SK-N-SH treated with all-trans-retinoic acid at 6 μM for 48 hours (cell line): ENCODE measurements around the gene LRRC28.

Experiments
- ATAC-seq: fragments of 200-7000 bp; cut with Tn5 transposase; 3 replicates; pipeline ENCODE4 v1.9.1; 2020; ENCODE audit warnings: mild to moderate bottlenecking, moderate library complexity
- ARNTL ChIP-seq: fragments of 450-650 bp; formaldehyde crosslinking; IDR thresholded peaks from 2 replicates; pipeline ENCODE4 v1.5.0; 2020; ENCODE audit warnings: low read depth, mild to moderate bottlenecking, moderate library complexity, borderline replicate concordance
- BACH2 ChIP-seq: fragments of 250-450 bp; sonication (Bioruptor Pico); IDR thresholded peaks from 2 replicates; pipeline ENCODE4 v1.9.0; 2021; ENCODE audit warnings: mild to moderate bottlenecking, borderline replicate concordance
- ESRRG ChIP-seq: fragments of 250-450 bp; sonication (Bioruptor Pico); IDR thresholded peaks from 2 replicates; pipeline ENCODE4 v1.6.1; 2021; ENCODE audit warnings: mild to moderate bottlenecking
- GLIS3 ChIP-seq: fragments of 250-450 bp; sonication (Bioruptor Pico); IDR thresholded peaks from 2 replicates; pipeline ENCODE4 v1.5.0; 2020; ENCODE audit warnings: mild to moderate bottlenecking, moderate library complexity
- ISL1 ChIP-seq: fragments of 250-450 bp; sonication (Bioruptor Pico); IDR thresholded peaks from 2 replicates; pipeline ENCODE4 v2.1.2; 2022; ENCODE audit warnings: mild to moderate bottlenecking, moderate library complexity
- OSR1 ChIP-seq: fragments of 250-450 bp; sonication (Bioruptor Pico); IDR thresholded peaks from 2 replicates; pipeline ENCODE4 v1.8.0; 2022; ENCODE audit warnings: moderate library complexity, mild to moderate bottlenecking, inconsistent platforms
- PPARA ChIP-seq: fragments of 250-450 bp; sonication (Bioruptor Pico); IDR thresholded peaks from 2 replicates; pipeline ENCODE4 v1.5.0; 2020; ENCODE audit warnings: mild to moderate bottlenecking, borderline replicate concordance
- RARB ChIP-seq: fragments of 250-450 bp; sonication (Bioruptor Pico); IDR thresholded peaks from 2 replicates; pipeline ENCODE4 v1.8.0; 2021; ENCODE audit warnings: mild to moderate bottlenecking, moderate library complexity
- SNAI2 ChIP-seq: fragments of 250-450 bp; sonication (Bioruptor Pico); IDR thresholded peaks from 2 replicates; pipeline ENCODE4 v1.5.0; 2020; ENCODE audit warnings: mild to moderate bottlenecking, moderate library complexity
- TCF4 ChIP-seq: fragments of 250-450 bp; sonication (Bioruptor Pico); IDR thresholded peaks from 2 replicates; pipeline ENCODE4 v1.8.0; 2021; ENCODE audit warnings: mild to moderate bottlenecking, moderate library complexity, borderline replicate concordance
- TOX ChIP-seq: fragments of 250-450 bp; sonication (Bioruptor Pico); IDR thresholded peaks from 2 replicates; pipeline ENCODE4 v1.8.0; 2021; ENCODE audit warnings: mild to moderate bottlenecking, moderate library complexity, borderline replicate concordance
- TSHZ2 ChIP-seq: fragments of 250-450 bp; sonication (Bioruptor Pico); IDR thresholded peaks from 2 replicates; pipeline ENCODE4 v1.5.0; 2020; ENCODE audit warnings: mild to moderate bottlenecking, moderate library complexity
- ZC3H10 ChIP-seq: fragments of 250-450 bp; sonication (Bioruptor Pico); IDR thresholded peaks from 2 replicates; pipeline ENCODE4 v1.5.1; 2021; ENCODE audit warnings: mild to moderate bottlenecking, moderate library complexity
- ZFP3 ChIP-seq: fragments of 250-450 bp; sonication (Bioruptor Pico); IDR thresholded peaks from 2 replicates; pipeline ENCODE4 v1.5.0; 2020; ENCODE audit warnings: mild to moderate bottlenecking, moderate library complexity
- ZFP30 ChIP-seq: fragments of 450-650 bp; formaldehyde crosslinking; IDR thresholded peaks from 2 replicates; pipeline ENCODE4 v1.5.0; 2022; ENCODE audit warnings: mild to moderate bottlenecking, moderate library complexity
- ZNF565 ChIP-seq: fragments of 450-650 bp; formaldehyde crosslinking; conservative IDR thresholded peaks from 2 replicates; pipeline ENCODE4 v1.5.0; 2020; ENCODE audit warnings: low read depth, mild to moderate bottlenecking, moderate library complexity
- ZNF70 ChIP-seq: fragments of 450-650 bp; formaldehyde crosslinking; IDR thresholded peaks from 2 replicates; pipeline ENCODE4 v1.5.0; 2020; ENCODE audit warnings: mild to moderate bottlenecking, moderate library complexity
- ZNF8 ChIP-seq: fragments of 450-650 bp; formaldehyde crosslinking; IDR thresholded peaks from 2 replicates; pipeline ENCODE4 v1.5.0; 2020; ENCODE audit warnings: mild to moderate bottlenecking, moderate library complexity
- TF ChIP-seq, protein P1 (sequence below): fragments of 250-450 bp; sonication (Bioruptor Pico); IDR thresholded peaks from 2 replicates; pipeline ENCODE4 v1.5.1; 2021; ENCODE audit warnings: mild to moderate bottlenecking, moderate library complexity
- TF ChIP-seq, protein P2 (sequence below): fragments of 250-450 bp; sonication (Bioruptor Pico); IDR thresholded peaks from 2 replicates; pipeline ENCODE4 v1.8.0; 2021; ENCODE audit warnings: low read depth, mild to moderate bottlenecking, moderate library complexity, borderline replicate concordance

Gene LRRC28

DNA sequence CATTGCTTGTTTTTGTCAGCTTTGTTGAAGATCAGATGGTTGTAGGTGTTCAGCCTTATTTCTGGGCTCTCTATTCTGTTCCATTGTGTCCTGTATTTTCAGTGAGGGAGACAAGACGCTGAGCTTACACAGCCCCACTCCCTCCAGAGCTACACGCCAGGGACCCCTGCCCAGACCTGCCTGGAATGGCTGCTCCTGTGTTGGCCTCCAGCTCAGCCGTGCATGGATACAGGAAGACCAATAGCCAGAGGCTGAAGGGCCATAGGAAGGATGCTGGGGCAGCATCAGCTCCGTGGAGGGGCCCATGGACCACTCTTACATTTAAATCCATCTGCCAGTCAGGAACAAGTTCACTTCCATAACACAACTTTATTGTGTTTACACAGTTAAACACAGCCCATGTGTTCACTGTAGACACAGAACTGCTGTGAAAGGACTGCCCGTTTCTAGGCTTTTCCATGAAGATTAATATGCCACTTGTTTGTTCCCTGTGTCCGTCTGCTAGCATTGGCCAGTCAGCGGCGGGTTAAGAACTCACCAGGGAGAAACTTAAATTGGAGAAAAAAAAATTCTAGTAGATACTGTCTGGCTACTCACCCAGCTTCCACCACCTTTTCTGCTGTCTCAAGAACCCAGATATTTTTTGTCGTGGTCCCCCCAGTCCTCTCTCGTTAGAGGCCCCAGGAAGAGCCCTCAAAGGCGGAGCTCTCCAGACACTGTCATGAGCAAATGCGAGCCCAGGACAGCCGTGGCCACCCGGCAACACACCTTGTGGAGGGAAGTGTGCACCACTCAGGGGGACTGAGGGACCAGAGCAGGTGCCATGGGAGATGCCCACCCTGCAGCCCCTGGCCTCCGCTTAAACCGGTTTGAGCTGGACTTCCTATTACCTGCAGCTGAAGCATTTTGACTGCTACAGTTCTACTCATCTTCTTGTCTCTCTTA lies 172.2 kb downstream of the LRRC28 start (continued):
- no peak for TF ChIP-seq ZNF8 (CRISPR knock-in tag)
- TF ChIP-seq TCF4 (CRISPR knock-in tag) = no peak
- TF ChIP-seq, protein P1, sequence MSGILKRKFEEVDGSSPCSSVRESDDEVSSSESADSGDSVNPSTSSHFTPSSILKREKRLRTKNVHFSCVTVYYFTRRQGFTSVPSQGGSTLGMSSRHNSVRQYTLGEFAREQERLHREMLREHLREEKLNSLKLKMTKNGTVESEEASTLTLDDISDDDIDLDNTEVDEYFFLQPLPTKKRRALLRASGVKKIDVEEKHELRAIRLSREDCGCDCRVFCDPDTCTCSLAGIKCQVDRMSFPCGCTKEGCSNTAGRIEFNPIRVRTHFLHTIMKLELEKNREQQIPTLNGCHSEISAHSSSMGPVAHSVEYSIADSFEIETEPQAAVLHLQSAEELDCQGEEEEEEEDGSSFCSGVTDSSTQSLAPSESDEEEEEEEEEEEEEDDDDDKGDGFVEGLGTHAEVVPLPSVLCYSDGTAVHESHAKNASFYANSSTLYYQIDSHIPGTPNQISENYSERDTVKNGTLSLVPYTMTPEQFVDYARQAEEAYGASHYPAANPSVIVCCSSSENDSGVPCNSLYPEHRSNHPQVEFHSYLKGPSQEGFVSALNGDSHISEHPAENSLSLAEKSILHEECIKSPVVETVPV = no peak
- no peak for TF ChIP-seq TOX (CRISPR knock-in tag)
- no peak for TF ChIP-seq ESRRG (CRISPR knock-in tag)

- ATAC-seq = no peak
- TF ChIP-seq, protein P1 = no peak
- TF ChIP-seq SNAI2 (CRISPR knock-in tag) (no peak), ZNF70 (no peak), ARNTL (CRISPR knock-in tag) (no peak), ESRRG (CRISPR knock-in tag) (no peak), ISL1 (CRISPR knock-in tag) (no peak), ZNF8 (CRISPR knock-in tag) (no peak), TSHZ2 (CRISPR knock-in tag) (no peak), BACH2 (CRISPR knock-in tag) (no peak), ZFP3 (CRISPR knock-in tag) (no peak), ZFP30 (CRISPR knock-in tag) (no peak), OSR1 (no peak), PPARA (CRISPR knock-in tag) (no peak), TCF4 (CRISPR knock-in tag) (no peak), GLIS3 (no peak), TOX (CRISPR knock-in tag) (no peak), ZNF565 (CRISPR knock-in tag) (no peak), RARB (CRISPR knock-in tag) (no peak), ZC3H10 (CRISPR knock-in tag) (no peak)
- TF ChIP-seq, protein P2, sequence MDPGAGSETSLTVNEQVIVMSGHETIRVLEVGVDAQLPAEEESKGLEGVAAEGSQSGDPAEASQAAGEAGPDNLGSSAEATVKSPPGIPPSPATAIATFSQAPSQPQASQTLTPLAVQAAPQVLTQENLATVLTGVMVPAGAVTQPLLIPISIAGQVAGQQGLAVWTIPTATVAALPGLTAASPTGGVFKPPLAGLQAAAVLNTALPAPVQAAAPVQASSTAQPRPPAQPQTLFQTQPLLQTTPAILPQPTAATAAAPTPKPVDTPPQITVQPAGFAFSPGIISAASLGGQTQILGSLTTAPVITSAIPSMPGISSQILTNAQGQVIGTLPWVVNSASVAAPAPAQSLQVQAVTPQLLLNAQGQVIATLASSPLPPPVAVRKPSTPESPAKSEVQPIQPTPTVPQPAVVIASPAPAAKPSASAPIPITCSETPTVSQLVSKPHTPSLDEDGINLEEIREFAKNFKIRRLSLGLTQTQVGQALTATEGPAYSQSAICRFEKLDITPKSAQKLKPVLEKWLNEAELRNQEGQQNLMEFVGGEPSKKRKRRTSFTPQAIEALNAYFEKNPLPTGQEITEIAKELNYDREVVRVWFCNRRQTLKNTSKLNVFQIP (CRISPR knock-in tag) = no peak
Measured at GRCh38 chr15:99424131-99424571, 172.9 kb downstream of the LRRC28 start.

DNA sequence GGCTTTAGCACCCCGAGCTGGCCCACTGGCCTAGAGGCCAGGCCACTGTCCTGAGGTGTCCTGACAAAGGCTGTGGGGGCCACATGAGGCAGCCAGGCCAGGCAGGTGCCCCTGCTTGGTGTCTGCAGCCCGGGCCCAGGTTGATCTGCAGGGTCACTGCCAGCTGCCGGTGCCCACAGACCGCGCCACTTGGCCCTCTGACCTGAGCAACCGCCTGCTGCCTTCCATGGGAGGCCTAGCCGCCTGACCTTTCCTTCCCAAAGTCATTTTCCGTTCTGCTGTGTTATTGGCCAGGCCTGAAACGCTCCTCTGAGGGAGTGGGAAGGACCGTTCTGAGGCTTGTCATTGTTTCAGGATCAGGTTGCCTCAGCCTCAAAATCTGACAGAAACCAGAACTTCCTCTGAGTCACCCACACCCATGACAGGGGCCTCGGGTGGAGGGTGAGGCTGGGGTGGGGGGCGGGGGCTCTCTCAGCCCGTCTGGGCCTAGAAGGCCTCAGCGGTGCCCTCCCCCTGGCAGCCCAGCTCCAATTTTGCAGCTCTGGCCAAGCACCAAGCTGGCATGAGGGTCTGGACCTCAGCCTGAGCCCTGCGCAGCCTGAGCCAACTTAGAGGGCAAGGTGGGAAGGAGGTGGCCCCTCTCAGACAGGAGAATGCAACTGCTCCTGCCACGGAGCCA lies 173.8 kb downstream of the LRRC28 start:
- ATAC-seq = peak; percentile 93
- TF ChIP-seq, protein P1 = no peak
- TF ChIP-seq PPARA (CRISPR knock-in tag) (no peak), ESRRG (CRISPR knock-in tag) (no peak), SNAI2 (CRISPR knock-in tag) (no peak), RARB (CRISPR knock-in tag) (no peak), TSHZ2 (CRISPR knock-in tag) (no peak), GLIS3 (no peak)
- TF ChIP-seq, protein P2 (CRISPR knock-in tag) = no peak
